HepG2 (cell line): ENCODE results near the gene CLDN15.

Source experiments
- ATF3 ChIP-seq: sonication (generic); formaldehyde crosslinking; IDR thresholded peaks from 2 replicates; pipeline ENCODE4 v1.4.0; 2020; ENCODE audit warnings: missing genetic modification reagents
- ATF7-NPFF ChIP-seq: sonication (generic); formaldehyde crosslinking; IDR thresholded peaks from 2 replicates; pipeline ENCODE4 v1.8.1; 2023; ENCODE audit warnings: mild to moderate bottlenecking, low read depth, missing genetic modification reagents, moderate library complexity
- CTCF ChIP-seq: sonication (generic); formaldehyde crosslinking; IDR thresholded peaks from 2 replicates; pipeline ENCODE4 v1.5.0; 2020; ENCODE audit warnings: mild to moderate bottlenecking, missing genetic modification reagents, moderate library complexity
- HINFP ChIP-seq: sonication (generic); formaldehyde crosslinking; IDR thresholded peaks from 2 replicates; pipeline ENCODE4 v1.4.0; 2020; ENCODE audit warnings: low read depth, mild to moderate bottlenecking, missing genetic modification reagents
- HOMEZ ChIP-seq: IDR thresholded peaks from 2 replicates; pipeline ENCODE4 v1.6.1; 2016; ENCODE audit warnings: low read depth
- MBNL3 ChIP-seq: fragments of 250-450 bp; sonication (Bioruptor Pico); conservative IDR thresholded peaks from 2 replicates; pipeline ENCODE4 v1.8.0; 2022; ENCODE audit warnings: mild to moderate bottlenecking, inconsistent platforms
- POLR2A ChIP-seq, 2 experiments: IDR thresholded peaks; 2 replicates each; pipeline ENCODE4 v1.6.1; 2011; ENCODE audit warnings: low read depth in 2 of 2, low read length in 2 of 2, mild to moderate bottlenecking in 1 of 2, moderate library complexity in 1 of 2; ENCODE audit not compliant: insufficient read depth in 1 of 2
- ZNF224 ChIP-seq: sonication (generic); formaldehyde crosslinking; IDR thresholded peaks from 2 replicates; pipeline ENCODE4 v1.5.0; 2020; ENCODE audit warnings: mild to moderate bottlenecking, missing genetic modification reagents
- ZNF570 ChIP-seq: sonication (generic); formaldehyde crosslinking; IDR thresholded peaks from 2 replicates; pipeline ENCODE4 v1.4.0; 2020; ENCODE audit warnings: mild to moderate bottlenecking, missing genetic modification reagents, borderline replicate concordance

GRCh38 chr7:101240226-101241014, 2.8 kb upstream of the CLDN15 start:
- TF ChIP-seq ZNF224 (CRISPR knock-in tag) = no peak
- TF ChIP-seq HINFP = no peak
- no peak for TF ChIP-seq ZNF570 (CRISPR knock-in tag)
- no peak for TF ChIP-seq MBNL3 (CRISPR knock-in tag)
- no peak for TF ChIP-seq CTCF (CRISPR knock-in tag)
- TF ChIP-seq ATF7-NPFF = no peak
- no peak for TF ChIP-seq HOMEZ
- no peak for TF ChIP-seq POLR2A (IDR thresholded peaks at IDR 0.05; ENCODE audit: insufficient read depth in 1 of 2, low read depth in 2 of 2, low read length in 2 of 2)
- no peak for TF ChIP-seq ATF3 (CRISPR knock-in tag)
